Measurements from ENCODE around the gene CRHR1.

Gene CRHR1

DNA sequence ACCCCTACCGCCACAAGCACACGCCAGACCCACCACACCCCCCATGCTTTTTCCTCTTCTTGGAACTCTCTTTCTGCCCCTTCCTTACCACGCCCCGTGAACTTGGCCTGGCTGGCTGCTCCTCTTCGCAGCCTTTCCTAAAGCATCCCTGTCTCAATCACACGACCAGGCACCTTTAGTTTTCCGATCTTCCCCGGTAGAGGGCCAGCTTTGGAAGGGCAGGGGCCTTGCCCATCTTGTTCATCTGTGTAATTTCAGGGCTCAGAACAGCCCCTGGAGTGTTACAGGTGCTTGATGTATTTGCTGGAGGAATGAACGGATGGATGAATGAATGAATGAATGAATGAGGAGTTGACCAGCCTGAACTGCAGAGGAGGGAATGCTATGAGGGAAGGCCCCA lies 64.3 kb downstream of the CRHR1 start (continued):
- TF ChIP-seq, protein P1, sequence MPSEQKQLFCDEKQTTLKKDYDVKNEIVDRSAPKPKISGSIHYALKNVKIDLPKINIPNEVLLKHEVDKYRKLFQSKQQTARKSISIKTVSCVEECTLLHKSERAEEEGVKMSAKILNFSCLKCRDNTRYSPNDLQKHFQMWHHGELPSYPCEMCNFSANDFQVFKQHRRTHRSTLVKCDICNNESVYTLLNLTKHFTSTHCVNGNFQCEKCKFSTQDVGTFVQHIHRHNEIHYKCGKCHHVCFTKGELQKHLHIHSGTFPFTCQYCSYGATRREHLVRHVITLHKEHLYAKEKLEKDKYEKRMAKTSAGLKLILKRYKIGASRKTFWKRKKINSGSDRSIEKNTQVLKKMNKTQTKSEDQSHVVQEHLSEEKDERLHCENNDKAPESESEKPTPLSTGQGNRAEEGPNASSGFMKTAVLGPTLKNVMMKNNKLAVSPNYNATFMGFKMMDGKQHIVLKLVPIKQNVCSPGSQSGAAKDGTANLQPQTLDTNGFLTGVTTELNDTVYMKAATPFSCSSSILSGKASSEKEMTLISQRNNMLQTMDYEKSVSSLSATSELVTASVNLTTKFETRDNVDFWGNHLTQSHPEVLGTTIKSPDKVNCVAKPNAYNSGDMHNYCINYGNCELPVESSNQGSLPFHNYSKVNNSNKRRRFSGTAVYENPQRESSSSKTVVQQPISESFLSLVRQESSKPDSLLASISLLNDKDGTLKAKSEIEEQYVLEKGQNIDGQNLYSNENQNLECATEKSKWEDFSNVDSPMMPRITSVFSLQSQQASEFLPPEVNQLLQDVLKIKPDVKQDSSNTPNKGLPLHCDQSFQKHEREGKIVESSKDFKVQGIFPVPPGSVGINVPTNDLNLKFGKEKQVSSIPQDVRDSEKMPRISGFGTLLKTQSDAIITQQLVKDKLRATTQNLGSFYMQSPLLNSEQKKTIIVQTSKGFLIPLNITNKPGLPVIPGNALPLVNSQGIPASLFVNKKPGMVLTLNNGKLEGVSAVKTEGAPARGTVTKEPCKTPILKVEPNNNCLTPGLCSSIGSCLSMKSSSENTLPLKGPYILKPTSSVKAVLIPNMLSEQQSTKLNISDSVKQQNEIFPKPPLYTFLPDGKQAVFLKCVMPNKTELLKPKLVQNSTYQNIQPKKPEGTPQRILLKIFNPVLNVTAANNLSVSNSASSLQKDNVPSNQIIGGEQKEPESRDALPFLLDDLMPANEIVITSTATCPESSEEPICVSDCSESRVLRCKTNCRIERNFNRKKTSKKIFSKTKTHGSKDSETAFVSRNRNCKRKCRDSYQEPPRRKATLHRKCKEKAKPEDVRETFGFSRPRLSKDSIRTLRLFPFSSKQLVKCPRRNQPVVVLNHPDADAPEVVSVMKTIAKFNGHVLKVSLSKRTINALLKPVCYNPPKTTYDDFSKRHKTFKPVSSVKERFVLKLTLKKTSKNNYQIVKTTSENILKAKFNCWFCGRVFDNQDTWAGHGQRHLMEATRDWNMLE (tag by site-specific recombination; conservative IDR thresholded peaks at IDR 0.05; ENCODE audit: low read depth): no peak
- TF ChIP-seq ZNF76 (tag by site-specific recombination; IDR thresholded peaks at IDR 0.05; ENCODE audit: borderline replicate concordance, low read depth): no peak

DNA sequence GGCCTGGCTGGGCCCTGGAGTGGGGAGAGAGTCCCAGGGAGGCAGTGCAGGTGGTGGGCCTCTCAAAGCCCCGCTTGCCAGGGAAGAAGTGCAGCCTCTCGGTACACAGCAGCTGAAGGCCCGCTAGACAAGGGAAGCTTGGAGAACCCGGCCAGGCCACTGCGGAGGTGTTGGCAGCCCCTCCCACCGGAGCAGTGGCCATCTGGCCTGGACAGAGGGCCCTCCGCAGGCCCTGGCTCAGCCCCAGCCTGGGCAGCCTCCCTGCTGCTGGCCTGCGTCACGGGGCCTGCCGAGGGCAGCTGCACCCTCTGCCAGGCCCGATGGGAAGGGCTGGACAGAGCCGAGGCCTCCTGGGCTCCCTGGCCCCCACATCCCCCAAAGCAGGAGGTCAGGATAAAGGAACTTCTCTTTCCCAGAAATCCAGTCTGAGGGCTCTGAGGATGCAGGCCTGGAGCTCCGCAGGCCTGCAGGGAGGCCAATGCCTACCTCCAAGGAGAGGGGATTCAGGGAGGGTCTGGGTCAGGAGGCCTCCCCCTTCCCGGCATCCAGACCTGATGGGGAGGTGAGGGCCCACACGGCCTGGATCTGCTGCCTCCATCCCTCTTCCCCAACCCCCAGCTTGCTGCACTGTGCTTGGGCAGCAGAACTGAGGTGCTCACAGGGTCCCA lies 64.9 kb downstream of the CRHR1 start:
- Histone ChIP-seq H3K9me3 (ENCODE audit: control insufficient read depth, insufficient read depth, low read depth, low read length) (no peaks in the 10 kb centered on the region), H3K27ac (ENCODE audit: extremely low read depth, low read depth, low read length) (no peak overlapping the region), H3K4me1 (ENCODE audit: control insufficient read depth, insufficient read depth, low read length) (no peaks in the 10 kb centered on the region), H3K4me3 (ENCODE audit: low read depth, low read length) (no peak overlapping the region), H3K36me3 (ENCODE audit: control insufficient read depth in 2 of 2, insufficient read depth in 1 of 2, low read length in 2 of 2) (no peaks in the 10 kb centered on the region)
- POLR2A ChIA-PET: no interaction called here
- TF ChIP-seq KLF10 (tag by site-specific recombination; IDR thresholded peaks at IDR 0.05) (no peak), ZNF239 (tag by site-specific recombination; IDR thresholded peaks at IDR 0.05) (no peak), GLIS2 (tag by site-specific recombination; IDR thresholded peaks at IDR 0.05) (no peak), ZFP3 (tag by site-specific recombination; IDR thresholded peaks at IDR 0.05; ENCODE audit: low read depth) (no peak), ZNF335 (tag by site-specific recombination; conservative IDR thresholded peaks at IDR 0.05) (no peak), ZNF423 (tag by site-specific recombination; IDR thresholded peaks at IDR 0.05) (no peak), ZNF585B (tag by site-specific recombination; IDR thresholded peaks at IDR 0.05) (no peak), ZSCAN30 (tag by site-specific recombination; IDR thresholded peaks at IDR 0.05) (no peak), ZNF792 (tag by site-specific recombination; IDR thresholded peaks at IDR 0.05) (no peak), ZBTB17 (tag by site-specific recombination; IDR thresholded peaks at IDR 0.05) (no peak), KLF16 (tag by site-specific recombination; IDR thresholded peaks at IDR 0.05) (no peak), ZNF19 (tag by site-specific recombination; IDR thresholded peaks at IDR 0.05; ENCODE audit: low read depth) (no peak), ZNF341 (tag by site-specific recombination; IDR thresholded peaks at IDR 0.05; ENCODE audit: low read depth) (no peak)
- TF ChIP-seq, protein P2, sequence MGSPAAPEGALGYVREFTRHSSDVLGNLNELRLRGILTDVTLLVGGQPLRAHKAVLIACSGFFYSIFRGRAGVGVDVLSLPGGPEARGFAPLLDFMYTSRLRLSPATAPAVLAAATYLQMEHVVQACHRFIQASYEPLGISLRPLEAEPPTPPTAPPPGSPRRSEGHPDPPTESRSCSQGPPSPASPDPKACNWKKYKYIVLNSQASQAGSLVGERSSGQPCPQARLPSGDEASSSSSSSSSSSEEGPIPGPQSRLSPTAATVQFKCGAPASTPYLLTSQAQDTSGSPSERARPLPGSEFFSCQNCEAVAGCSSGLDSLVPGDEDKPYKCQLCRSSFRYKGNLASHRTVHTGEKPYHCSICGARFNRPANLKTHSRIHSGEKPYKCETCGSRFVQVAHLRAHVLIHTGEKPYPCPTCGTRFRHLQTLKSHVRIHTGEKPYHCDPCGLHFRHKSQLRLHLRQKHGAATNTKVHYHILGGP (tag by site-specific recombination; IDR thresholded peaks at IDR 0.05): no peak
- TF ChIP-seq, protein P3, sequence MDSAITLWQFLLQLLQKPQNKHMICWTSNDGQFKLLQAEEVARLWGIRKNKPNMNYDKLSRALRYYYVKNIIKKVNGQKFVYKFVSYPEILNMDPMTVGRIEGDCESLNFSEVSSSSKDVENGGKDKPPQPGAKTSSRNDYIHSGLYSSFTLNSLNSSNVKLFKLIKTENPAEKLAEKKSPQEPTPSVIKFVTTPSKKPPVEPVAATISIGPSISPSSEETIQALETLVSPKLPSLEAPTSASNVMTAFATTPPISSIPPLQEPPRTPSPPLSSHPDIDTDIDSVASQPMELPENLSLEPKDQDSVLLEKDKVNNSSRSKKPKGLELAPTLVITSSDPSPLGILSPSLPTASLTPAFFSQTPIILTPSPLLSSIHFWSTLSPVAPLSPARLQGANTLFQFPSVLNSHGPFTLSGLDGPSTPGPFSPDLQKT (IDR thresholded peaks at IDR 0.05; ENCODE audit: borderline replicate concordance, low read depth, low read length): no peak
- TF ChIP-seq, protein P4, sequence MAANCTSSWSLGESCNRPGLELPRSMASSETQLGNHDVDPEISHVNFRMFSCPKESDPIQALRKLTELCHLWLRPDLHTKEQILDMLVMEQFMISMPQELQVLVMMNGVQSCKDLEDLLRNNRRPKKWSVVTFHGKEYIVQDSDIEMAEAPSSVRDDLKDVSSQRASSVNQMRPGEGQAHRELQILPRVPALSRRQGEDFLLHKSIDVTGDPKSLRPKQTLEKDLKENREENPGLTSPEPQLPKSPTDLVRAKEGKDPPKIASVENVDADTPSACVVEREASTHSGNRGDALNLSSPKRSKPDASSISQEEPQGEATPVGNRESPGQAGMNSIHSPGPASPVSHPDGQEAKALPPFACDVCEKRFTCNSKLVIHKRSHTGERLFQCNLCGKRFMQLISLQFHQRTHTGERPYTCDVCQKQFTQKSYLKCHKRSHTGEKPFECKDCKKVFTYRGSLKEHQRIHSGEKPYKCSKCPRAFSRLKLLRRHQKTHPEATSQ (tag by site-specific recombination; IDR thresholded peaks at IDR 0.05): no peak
- TF ChIP-seq, protein P5, sequence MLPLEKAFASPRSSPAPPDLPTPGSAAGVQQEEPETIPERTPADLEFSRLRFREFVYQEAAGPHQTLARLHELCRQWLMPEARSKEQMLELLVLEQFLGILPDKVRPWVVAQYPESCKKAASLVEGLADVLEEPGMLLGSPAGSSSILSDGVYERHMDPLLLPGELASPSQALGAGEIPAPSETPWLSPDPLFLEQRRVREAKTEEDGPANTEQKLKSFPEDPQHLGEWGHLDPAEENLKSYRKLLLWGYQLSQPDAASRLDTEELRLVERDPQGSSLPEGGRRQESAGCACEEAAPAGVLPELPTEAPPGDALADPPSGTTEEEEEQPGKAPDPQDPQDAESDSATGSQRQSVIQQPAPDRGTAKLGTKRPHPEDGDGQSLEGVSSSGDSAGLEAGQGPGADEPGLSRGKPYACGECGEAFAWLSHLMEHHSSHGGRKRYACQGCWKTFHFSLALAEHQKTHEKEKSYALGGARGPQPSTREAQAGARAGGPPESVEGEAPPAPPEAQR (tag by site-specific recombination; IDR thresholded peaks at IDR 0.05): no peak
- TF ChIP-seq, protein P6, sequence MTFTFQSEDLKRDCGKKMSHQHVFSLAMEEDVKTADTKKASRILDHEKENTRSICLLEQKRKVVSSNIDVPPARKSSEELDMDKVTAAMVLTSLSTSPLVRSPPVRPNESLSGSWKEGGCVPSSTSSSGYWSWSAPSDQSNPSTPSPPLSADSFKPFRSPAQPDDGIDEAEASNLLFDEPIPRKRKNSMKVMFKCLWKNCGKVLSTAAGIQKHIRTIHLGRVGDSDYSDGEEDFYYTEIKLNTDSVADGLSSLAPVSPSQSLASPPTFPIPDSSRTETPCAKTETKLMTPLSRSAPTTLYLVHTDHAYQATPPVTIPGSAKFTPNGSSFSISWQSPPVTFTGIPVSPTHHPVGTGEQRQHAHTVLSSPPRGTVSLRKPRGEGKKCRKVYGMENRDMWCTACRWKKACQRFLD (tag by site-specific recombination; IDR thresholded peaks at IDR 0.05): no peak
- TF ChIP-seq, protein P7, sequence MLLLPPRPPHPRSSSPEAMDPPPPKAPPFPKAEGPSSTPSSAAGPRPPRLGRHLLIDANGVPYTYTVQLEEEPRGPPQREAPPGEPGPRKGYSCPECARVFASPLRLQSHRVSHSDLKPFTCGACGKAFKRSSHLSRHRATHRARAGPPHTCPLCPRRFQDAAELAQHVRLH (tag by site-specific recombination; IDR thresholded peaks at IDR 0.05): no peak
- CTCF ChIA-PET: interaction anchor here (0.7 to 1.5 kb wide), 4 partner anchors 66 to 572 kb away, joined by 3 to 8 read pairs (median 3); no protein-coding TSS in a partner anchor
